Prostate gland (tissue), 2 donors: ENCODE data around the gene MMD. TPM values are rescaled to one million over a fixed set of nuclear protein-coding genes. Genes with fewer than 3 reads are reported as not detected.

ENCODE experiments used
- DNase-seq: peaks from one replicate; pipeline ENCODE4 v3.0.0-alpha.2; 2019; ENCODE audit warnings: low spot score
- H3K27ac ChIP-seq, 2 donors: fragments of 200-600 bp; sonication (generic); 2 replicates each; pipeline ENCODE4 v1.5.1; 2017 to 2019
- H3K27me3 ChIP-seq: fragments of 200-600 bp; sonication (generic); replicated peaks from 2 replicates; pipeline ENCODE4 v1.5.1; 2019; ENCODE audit not compliant: insufficient read depth
- H3K36me3 ChIP-seq, 2 donors: fragments of 200-600 bp; sonication (generic); 1 replicate in 1 of 2; 2 replicates in 1 of 2; pipeline versions ENCODE4 v1.5.1 to v1.8.1; 2017 to 2019
- H3K4me1 ChIP-seq: fragments of 200-600 bp; sonication (generic); replicated peaks from 2 replicates; pipeline ENCODE4 v1.5.1; 2019
- H3K4me3 ChIP-seq, 2 donors: fragments of 200-600 bp; sonication (generic); 2 replicates each; pipeline ENCODE4 v1.5.1; 2017 to 2019
- H3K9me3 ChIP-seq: fragments of 200-600 bp; sonication (generic); 2 replicates; pipeline ENCODE4 v1.5.1; 2017
- CTCF ChIP-seq, 4 experiments: fragments of 200-600 bp in 2 of 4; fragments of 450-650 bp in 2 of 4; sonication (generic) in 2 of 4; IDR thresholded peaks; 1 replicate in 3 of 4; 2 replicates in 1 of 4; pipeline ENCODE4 v1.5.1; 2016 to 2019; ENCODE audit warnings: antibody characterized with exemption in 4 of 4, mild to moderate bottlenecking in 2 of 4, moderate library complexity in 2 of 4
- POLR2A ChIP-seq: fragments of 450-650 bp; IDR thresholded peaks from one replicate; pipeline ENCODE4 v1.6.1; 2016; ENCODE audit warnings: antibody characterized with exemption, mild to moderate bottlenecking
- POLR2AphosphoS5 ChIP-seq: sonication (generic); formaldehyde crosslinking; IDR thresholded peaks from one replicate; pipeline ENCODE4 v1.6.1; 2017; ENCODE audit warnings: antibody characterized with exemption
- WGBS: methylation state at CpG from one replicate; pipeline ENCODE4 v1.1.5; 2018; 5-methylcytosine and 5-hydroxymethylcytosine counted together
- intact Hi-C: fragments of 100-400 bp; cut with DNase I; formaldehyde crosslinking; loops from one replicate; pipeline ENCODE4 v1.14.2; 2022
- total RNA-seq, 2 donors: library from RNA; depleted of rRNA; stranded (reverse); fragments of >200 nt; gene quantifications; one replicate each; pipeline ENCODE4 v1.1.0, GENCODE V29; 2016

Gene MMD
- total RNA-seq, 2 donors from 2014 or later, result 8.7 to 55.0 TPM

- H3K36me3 ChIP-seq, result no peaks in the 10 kb centered on the region
- no peaks in the 10 kb centered on the region for H3K9me3 ChIP-seq
- no peak overlapping the region for H3K4me3 ChIP-seq
- no peak for DNase-seq
- no peaks in the 10 kb centered on the region for H3K27me3 ChIP-seq
- no peaks in the 10 kb centered on the region for H3K4me1 ChIP-seq
- intact Hi-C loops, result no loop called here
- TF ChIP-seq CTCF (IDR thresholded peaks at IDR 0.05) (no peak), POLR2A (no peak), POLR2AphosphoS5 (no peak)
- no peak overlapping the region for H3K27ac ChIP-seq
- 64% methylated on average over 3 of the region's 3 CpGs for WGBS
These were observed 52.9 kb downstream of the MMD start for GRCh38 chr17:55368706-55369105.

GRCh38 chr17:55366020-55366481, 55.6 kb downstream of the MMD start:
- no peak for DNase-seq
- no peaks in the 10 kb centered on the region for H3K4me1 ChIP-seq
- H3K36me3 ChIP-seq, result no peaks in the 10 kb centered on the region
- 91% methylated on average over 1 of the region's 1 CpG for WGBS
- no peaks in the 10 kb centered on the region for H3K9me3 ChIP-seq
- no peaks in the 10 kb centered on the region for H3K27me3 ChIP-seq
- intact Hi-C loops, result no loop called here
- TF ChIP-seq CTCF (IDR thresholded peaks at IDR 0.05), result no peak
- TF ChIP-seq POLR2A, result no peak
- no peak for TF ChIP-seq POLR2AphosphoS5
- H3K4me3 ChIP-seq, result no peak overlapping the region
- no peak overlapping the region for H3K27ac ChIP-seq

- DNase-seq, result no peak
- 82% methylated on average over 1 of the region's 1 CpG for WGBS
These were observed 58.6 kb downstream of the MMD start for GRCh38 chr17:55363033-55363432.

GRCh38 chr17:55360971-55361370, 60.7 kb downstream of the MMD start:
- no peaks in the 10 kb centered on the region for H3K4me1 ChIP-seq
- H3K9me3 ChIP-seq, result no peaks in the 10 kb centered on the region
- TF ChIP-seq POLR2A (no peak), POLR2AphosphoS5 (no peak), CTCF (IDR thresholded peaks at IDR 0.05) (no peak)
- H3K27me3 ChIP-seq, result no peaks in the 10 kb centered on the region
- no peak overlapping the region for H3K27ac ChIP-seq
- intact Hi-C loops, result no loop called here
- H3K4me3 ChIP-seq, result no peak overlapping the region
- H3K36me3 ChIP-seq, result no peaks in the 10 kb centered on the region
- DNase-seq, result no peak

More at GRCh38 chr17:55363033-55363432, 58.6 kb downstream of the MMD start:
- Histone ChIP-seq H3K4me3 (no peak overlapping the region), H3K9me3 (no peaks in the 10 kb centered on the region), H3K36me3 (no peaks in the 10 kb centered on the region), H3K4me1 (no peaks in the 10 kb centered on the region), H3K27me3 (no peaks in the 10 kb centered on the region), H3K27ac (peak overlapping the region in 1 of 2 donors; percentile 2)
- intact Hi-C loops, result no loop called here
- TF ChIP-seq CTCF (IDR thresholded peaks at IDR 0.05), result no peak
- no peak for TF ChIP-seq POLR2A
- TF ChIP-seq POLR2AphosphoS5, result no peak
